Liver (tissue), 3 donors: ENCODE results near the gene DHDH.

ENCODE experiments used
- EGR1 ChIP-seq, 2 donors: IDR thresholded peaks; 2 replicates each; pipeline ENCODE4 v1.6.1; 2016 to 2018; ENCODE audit warnings: antibody characterized with exemption in 2 of 2, low read depth in 2 of 2
- GABPA ChIP-seq, 2 donors: IDR thresholded peaks in 1 of 2; conservative IDR thresholded peaks in 1 of 2; 2 replicates each; pipeline ENCODE4 v1.6.1; 2016; ENCODE audit warnings: antibody characterized with exemption in 2 of 2, mild to moderate bottlenecking in 1 of 2, moderate library complexity in 1 of 2
- JUND ChIP-seq, 2 donors: IDR thresholded peaks; 2 replicates each; pipeline ENCODE4 v1.6.1; 2016; ENCODE audit warnings: antibody characterized with exemption in 2 of 2
- NR2F2 ChIP-seq: IDR thresholded peaks from 2 replicates; pipeline ENCODE4 v1.6.1; 2016; ENCODE audit warnings: antibody characterized with exemption
- RAD21 ChIP-seq, 2 donors: IDR thresholded peaks; 2 replicates each; pipeline ENCODE4 v1.6.1; 2016; ENCODE audit warnings: antibody characterized with exemption in 2 of 2, mild to moderate bottlenecking in 2 of 2
- RXRA ChIP-seq, 2 donors: IDR thresholded peaks; 2 replicates each; pipeline ENCODE4 v1.6.1; 2017 to 2018; ENCODE audit warnings: antibody characterized with exemption in 2 of 2, mild to moderate bottlenecking in 1 of 2
- SP1 ChIP-seq: IDR thresholded peaks from 2 replicates; pipeline ENCODE4 v1.6.1; 2018; ENCODE audit warnings: antibody characterized with exemption, mild to moderate bottlenecking
- TAF1 ChIP-seq: conservative IDR thresholded peaks from 2 replicates; pipeline ENCODE4 v1.6.1; 2016; ENCODE audit warnings: antibody characterized with exemption, mild to moderate bottlenecking
- YY1 ChIP-seq: IDR thresholded peaks from 2 replicates; pipeline ENCODE4 v1.6.1; 2016; ENCODE audit warnings: antibody characterized with exemption, mild to moderate bottlenecking
- ZBTB33 ChIP-seq: IDR thresholded peaks from 2 replicates; pipeline ENCODE4 v1.6.1; 2016; ENCODE audit warnings: antibody characterized with exemption
- TF ChIP-seq, protein P1 (sequence below): IDR thresholded peaks from 2 replicates; pipeline ENCODE4 v1.6.1; 2016; ENCODE audit warnings: antibody characterized with exemption
- TF ChIP-seq, protein P2 (sequence below): fragments of 150-350 bp; IDR thresholded peaks from 2 replicates; pipeline ENCODE4 v1.5.1; 2017; ENCODE audit warnings: improper control_type of control experiment, low read depth, low read length; ENCODE audit not compliant: missing input control
- TF ChIP-seq, protein P3 (sequence below): IDR thresholded peaks from 2 replicates; pipeline ENCODE4 v1.6.1; 2016; ENCODE audit warnings: antibody characterized with exemption, mild to moderate bottlenecking
- donor health status: healthy.
- donor health status: healthy.

- TF ChIP-seq JUND (IDR thresholded peaks at IDR 0.05) (peak in 1 of 2 donors; percentile 20), RAD21 (IDR thresholded peaks at IDR 0.05) (peak; percentile 44 to 65), RXRA (IDR thresholded peaks at IDR 0.05) (peak in 1 of 2 donors; percentile 53), TAF1 (peak; percentile 57), YY1 (peak; percentile 93), SP1 (peak; percentile 96), GABPA (IDR thresholded peaks at IDR 0.05 in 1 of 2, conservative IDR thresholded peaks at IDR 0.05 in 1 of 2) (peak; percentile 92 to 95), EGR1 (IDR thresholded peaks at IDR 0.05; ENCODE audit: low read depth in 2 of 2) (peak; percentile 15 to 31), NR2F2 (no peak), ZBTB33 (peak; percentile 85)
- TF ChIP-seq, protein P1, sequence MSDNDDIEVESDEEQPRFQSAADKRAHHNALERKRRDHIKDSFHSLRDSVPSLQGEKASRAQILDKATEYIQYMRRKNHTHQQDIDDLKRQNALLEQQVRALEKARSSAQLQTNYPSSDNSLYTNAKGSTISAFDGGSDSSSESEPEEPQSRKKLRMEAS = peak; percentile 79
- TF ChIP-seq, protein P2, sequence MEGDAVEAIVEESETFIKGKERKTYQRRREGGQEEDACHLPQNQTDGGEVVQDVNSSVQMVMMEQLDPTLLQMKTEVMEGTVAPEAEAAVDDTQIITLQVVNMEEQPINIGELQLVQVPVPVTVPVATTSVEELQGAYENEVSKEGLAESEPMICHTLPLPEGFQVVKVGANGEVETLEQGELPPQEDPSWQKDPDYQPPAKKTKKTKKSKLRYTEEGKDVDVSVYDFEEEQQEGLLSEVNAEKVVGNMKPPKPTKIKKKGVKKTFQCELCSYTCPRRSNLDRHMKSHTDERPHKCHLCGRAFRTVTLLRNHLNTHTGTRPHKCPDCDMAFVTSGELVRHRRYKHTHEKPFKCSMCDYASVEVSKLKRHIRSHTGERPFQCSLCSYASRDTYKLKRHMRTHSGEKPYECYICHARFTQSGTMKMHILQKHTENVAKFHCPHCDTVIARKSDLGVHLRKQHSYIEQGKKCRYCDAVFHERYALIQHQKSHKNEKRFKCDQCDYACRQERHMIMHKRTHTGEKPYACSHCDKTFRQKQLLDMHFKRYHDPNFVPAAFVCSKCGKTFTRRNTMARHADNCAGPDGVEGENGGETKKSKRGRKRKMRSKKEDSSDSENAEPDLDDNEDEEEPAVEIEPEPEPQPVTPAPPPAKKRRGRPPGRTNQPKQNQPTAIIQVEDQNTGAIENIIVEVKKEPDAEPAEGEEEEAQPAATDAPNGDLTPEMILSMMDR = peak; percentile 94
- TF ChIP-seq, protein P3, sequence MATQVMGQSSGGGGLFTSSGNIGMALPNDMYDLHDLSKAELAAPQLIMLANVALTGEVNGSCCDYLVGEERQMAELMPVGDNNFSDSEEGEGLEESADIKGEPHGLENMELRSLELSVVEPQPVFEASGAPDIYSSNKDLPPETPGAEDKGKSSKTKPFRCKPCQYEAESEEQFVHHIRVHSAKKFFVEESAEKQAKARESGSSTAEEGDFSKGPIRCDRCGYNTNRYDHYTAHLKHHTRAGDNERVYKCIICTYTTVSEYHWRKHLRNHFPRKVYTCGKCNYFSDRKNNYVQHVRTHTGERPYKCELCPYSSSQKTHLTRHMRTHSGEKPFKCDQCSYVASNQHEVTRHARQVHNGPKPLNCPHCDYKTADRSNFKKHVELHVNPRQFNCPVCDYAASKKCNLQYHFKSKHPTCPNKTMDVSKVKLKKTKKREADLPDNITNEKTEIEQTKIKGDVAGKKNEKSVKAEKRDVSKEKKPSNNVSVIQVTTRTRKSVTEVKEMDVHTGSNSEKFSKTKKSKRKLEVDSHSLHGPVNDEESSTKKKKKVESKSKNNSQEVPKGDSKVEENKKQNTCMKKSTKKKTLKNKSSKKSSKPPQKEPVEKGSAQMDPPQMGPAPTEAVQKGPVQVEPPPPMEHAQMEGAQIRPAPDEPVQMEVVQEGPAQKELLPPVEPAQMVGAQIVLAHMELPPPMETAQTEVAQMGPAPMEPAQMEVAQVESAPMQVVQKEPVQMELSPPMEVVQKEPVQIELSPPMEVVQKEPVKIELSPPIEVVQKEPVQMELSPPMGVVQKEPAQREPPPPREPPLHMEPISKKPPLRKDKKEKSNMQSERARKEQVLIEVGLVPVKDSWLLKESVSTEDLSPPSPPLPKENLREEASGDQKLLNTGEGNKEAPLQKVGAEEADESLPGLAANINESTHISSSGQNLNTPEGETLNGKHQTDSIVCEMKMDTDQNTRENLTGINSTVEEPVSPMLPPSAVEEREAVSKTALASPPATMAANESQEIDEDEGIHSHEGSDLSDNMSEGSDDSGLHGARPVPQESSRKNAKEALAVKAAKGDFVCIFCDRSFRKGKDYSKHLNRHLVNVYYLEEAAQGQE = peak; percentile 41
Measured at GRCh38 chr19:48993175-48994034, 59.9 kb downstream of the DHDH start, which contains the start of the genes GYS1 and RUVBL2.
